Measurements from ENCODE around the gene RIOX2.

RIOX2 gene

DNA sequence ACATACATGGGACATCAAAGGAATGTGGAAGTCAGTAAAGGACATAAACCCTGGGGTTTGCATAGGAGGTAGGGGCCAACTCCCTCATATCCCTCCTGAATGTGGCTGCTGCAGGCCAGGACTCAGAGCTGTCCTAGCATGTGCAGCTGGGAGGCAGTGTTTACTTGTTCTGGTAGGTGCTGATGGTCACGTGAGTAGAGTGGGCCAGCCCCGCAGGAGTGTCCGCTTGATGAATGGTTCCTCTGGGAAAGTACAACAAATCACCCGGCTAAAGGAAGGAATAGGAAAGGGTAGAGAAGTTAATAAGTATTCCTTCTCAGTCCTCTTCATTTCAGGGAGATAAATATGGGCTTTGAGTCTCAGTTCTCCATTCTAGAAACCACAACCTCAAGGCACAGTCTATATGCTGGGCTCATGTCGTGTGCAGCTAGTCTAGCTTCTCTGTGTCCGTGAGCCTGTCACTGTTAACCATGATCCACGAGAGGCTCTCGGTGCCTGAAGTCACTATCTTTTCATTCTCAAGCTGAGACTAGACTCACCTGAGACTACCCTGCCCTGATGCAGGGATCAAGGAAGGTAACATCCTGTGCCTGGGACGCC is 17.9 kb downstream of the RIOX2 start:
- no peak for DNase-seq (ENCODE audit: low read depth in 2 of 2)

GRCh38 chr3:97952872-97953271 is 19.4 kb downstream of the RIOX2 start:
- no peak for DNase-seq (ENCODE audit: low read depth in 2 of 2)

DNA sequence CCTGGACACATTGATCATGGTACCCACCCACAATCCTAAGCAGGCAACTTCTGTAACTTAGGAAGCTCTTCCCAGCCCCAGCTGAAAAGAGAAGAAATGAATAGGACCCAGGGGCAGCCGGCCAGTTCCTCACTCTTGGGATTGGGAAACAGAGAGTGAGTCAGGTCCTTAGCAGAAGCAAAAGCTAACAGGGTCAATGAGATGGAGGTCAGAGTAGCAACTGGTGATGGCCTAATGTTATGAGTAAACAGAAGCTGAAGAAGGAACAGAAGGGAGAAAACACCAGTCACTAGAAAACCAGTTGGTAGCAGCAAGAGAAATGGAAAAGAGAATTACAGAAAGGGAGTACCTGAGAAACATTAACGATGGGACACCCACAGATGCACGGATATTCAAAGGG is 20.0 kb downstream of the RIOX2 start:
- DNase-seq (ENCODE audit: low read depth in 2 of 2) = no peak

DNA sequence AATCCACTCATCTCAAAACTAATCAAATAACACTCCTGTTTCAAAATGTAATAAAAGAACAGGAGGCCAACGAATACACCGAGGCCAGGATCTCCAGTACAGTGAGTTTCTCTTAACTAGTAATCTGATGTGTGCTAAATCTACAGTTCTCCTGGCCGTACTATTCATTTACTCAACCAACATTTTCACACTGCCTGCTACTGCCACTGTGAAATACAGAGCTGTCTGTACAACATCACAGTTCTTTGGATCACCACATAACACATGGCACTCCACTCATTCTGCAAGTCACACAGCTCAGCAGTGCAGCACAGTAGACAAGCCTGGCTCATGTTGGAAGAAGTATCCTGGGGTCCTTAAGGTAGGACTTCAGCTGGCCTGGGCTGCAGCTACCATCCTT is 21.9 kb downstream of the RIOX2 start:
- no peak for DNase-seq (ENCODE audit: low read depth in 2 of 2)

DNA sequence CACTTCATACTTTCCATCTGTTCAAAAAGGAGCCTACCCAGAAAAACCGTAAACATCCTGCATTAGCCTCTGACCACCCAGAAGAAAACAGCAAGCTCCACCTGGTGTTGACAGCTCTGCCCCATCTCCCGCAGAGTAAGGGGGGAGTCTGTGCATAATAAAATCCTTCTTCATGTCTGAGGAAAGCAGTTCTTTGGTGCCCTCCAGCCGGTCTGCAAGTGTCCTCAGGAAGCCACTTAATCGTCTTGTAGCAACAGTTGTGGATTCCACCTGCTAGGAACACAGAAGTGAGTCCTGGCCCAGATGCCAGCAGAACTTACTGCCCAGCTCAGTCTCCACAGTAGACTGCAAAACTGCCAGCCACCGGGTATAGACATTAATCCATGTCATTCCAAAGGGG is 22.5 kb downstream of the RIOX2 start:
- DNase-seq (ENCODE audit: low read depth in 2 of 2) = no peak

GRCh38 chr3:97949110-97949485 is 23.1 kb downstream of the RIOX2 start:
- DNase-seq (ENCODE audit: low read depth in 2 of 2) = no peak

GRCh38 chr3:97948351-97949109 is 23.7 kb downstream of the RIOX2 start:
- DNase-seq (ENCODE audit: low read depth in 2 of 2) = no peak

DNA sequence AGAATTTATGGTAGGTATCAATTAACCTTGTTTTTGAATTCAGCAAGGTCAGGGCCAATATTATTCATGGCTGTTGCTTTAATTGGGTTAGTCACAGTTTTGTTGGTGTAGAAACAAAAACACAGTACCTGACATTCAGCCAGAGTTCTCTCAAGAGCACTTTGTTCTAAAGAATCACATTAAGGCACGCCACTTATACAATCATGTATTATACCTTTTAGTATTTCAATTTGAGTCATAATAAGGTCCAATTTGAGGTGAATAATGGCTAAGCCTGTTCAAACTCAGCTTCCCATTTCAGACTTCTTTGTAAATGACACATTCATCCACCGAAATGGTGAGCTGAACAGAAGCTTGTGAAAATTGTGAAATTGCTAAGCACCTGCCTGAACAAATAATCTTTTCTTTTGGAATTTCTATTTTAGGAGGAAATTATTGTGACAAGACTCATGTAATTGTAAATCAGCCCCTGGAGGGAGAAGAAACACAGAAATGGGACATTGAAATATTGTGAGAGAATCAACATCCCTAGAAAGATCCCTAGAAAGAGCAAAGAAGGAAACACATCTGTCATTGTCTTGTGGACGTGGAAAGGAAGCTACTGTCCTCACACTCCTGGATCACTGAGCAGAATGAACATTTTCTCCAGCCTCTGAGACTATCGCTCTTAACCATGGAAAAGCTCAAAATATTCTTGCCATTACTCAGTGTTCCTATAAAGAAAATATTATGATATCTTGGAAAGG is 29.3 kb downstream of the RIOX2 start:
- no peak for DNase-seq (ENCODE audit: low read depth in 2 of 2)

DNA sequence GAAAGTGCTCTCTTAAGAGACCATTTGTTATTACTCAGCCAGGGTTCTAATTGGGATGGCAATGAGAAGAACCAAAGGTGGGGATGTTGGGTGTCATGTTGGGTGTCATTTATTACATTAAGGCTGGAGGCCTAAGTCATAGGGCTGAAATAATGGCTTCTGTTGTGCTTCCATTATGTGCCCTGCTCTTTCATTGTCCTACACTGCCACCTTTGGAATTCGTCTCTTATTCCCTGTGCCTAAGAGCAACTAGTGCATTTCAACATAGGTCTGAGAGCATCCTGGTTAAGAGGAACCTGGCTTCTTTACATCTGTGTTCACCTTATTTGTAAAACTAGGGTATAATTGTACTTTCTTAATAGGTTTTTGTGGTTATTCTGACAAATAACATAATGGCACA is 32.2 kb downstream of the RIOX2 start:
- no peak for DNase-seq (ENCODE audit: low read depth in 2 of 2)

DNA sequence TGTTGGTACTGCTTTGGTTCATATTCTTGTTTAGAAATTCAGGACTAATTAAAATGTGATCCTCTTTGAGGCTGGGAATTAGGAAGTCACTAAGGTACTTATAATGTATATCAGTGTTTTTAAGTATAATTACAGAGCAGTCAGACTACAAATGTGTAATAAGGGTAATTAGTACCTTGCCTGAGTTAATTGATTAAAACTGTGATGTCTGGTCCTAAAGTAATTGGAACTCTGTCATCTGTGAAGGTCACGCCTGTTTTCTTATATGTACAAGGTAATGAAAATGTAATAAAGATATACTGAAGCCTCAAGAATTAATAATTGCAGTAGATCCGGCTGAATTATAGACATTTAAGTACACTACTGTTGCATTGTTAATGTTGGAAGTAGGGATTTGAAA is 32.8 kb downstream of the RIOX2 start:
- no peak for DNase-seq (ENCODE audit: low read depth in 2 of 2)

DNA sequence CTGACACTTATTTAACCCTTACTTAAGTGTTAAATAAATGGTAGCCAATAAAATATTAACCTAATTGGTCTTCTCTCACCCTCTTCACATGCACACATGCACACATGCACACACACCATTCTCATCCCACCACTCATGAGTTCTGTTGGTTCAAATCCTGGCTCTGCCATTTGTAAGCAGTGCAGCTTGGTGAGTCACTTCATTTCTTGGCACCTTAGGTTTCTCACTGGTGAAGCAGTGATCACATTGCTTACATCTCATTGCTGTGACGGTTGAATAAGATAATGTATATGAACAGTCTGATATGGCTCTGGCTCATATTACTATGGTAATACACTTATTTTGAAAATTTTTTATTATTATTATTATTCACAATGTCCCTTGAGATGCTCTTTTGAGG is 33.8 kb downstream of the RIOX2 start:
- DNase-seq (ENCODE audit: low read depth in 2 of 2) = no peak

DNA sequence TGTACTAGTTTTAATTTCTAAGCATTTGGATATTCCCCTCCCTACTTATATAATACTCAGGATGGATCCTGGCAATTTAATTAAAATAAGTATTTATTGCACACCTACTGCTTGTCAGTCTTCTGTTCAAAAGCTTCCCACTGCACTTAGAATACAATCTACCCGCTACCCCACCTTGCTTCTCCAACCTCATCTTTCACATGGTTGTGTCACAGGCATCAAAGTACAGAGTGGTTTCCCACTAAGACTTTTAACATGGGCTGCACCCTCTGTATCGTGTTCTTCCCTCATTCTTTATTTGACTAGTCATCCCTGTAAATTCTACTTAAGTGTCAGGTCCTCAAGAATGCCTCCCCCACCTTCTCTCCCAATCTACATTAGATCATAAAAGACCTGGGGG is 35.0 kb downstream of the RIOX2 start:
- no peak for DNase-seq (ENCODE audit: low read depth in 2 of 2)

DNA sequence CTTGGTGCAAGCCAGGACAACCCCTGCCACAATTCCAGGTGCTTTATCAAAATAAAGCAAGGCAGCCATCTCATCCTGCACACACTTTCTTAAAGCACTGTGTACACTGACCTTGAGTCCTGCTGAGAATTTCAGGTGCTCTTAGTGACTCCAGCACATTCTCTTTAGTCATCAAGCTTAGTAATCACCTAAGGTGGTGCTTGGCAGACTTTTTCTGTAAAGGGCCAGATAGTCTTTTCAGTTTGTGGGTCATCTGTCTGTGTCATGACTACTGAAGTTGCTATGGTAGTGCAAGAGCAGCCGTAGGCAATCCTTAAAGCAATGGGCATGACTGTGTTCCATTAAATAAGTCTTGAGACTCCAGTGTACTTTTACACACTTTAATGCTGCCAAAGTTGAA is 36.4 kb downstream of the RIOX2 start:
- no peak for DNase-seq (ENCODE audit: low read depth in 2 of 2)

GRCh38 chr3:97934980-97935695 is 37.1 kb downstream of the RIOX2 start:
- DNase-seq (ENCODE audit: low read depth in 2 of 2) = no peak

GRCh38 chr3:97932387-97932801 is 39.8 kb downstream of the RIOX2 start:
- no peak for DNase-seq (ENCODE audit: low read depth in 2 of 2)

DNA sequence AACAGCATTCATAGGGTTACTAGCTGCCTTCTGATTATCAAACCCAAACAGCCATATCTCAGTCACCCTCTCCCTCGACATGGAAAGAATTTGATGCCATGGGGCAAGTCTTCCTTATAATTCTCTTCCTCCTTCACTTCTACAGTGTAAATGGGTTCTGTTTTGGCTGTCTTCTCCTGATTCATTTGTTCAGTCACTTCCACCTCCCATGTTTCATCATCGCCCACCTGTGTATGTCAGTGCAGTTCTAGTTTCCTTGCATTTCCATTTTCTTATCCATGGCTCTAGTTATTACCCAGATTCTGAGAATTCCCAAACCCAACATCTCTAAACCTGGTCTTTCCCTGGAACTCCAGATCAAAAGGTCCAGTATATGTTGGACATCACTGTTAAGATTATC is 41.0 kb downstream of the RIOX2 start:
- no peak for DNase-seq (ENCODE audit: low read depth in 2 of 2)

DNA sequence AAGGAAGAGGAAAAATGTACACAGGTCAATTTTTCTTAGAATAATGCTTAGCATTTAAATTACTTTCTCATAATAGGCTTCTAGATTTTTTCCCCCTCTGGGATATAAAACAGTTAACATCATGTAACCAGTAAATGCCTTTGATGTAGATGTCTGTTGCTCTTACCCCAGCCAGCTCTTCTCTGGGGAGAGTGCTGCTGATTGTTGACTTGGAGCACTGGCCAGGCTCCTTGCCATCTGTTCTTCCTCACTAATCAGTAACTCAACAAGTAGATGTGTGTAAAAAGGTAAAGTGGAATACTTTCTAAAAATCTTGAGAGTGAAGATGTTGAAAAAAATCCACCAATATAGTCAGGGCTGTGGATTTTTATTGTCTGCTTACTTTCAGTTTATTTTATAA is 42.2 kb downstream of the RIOX2 start:
- no peak for DNase-seq (ENCODE audit: low read depth in 2 of 2)

DNA sequence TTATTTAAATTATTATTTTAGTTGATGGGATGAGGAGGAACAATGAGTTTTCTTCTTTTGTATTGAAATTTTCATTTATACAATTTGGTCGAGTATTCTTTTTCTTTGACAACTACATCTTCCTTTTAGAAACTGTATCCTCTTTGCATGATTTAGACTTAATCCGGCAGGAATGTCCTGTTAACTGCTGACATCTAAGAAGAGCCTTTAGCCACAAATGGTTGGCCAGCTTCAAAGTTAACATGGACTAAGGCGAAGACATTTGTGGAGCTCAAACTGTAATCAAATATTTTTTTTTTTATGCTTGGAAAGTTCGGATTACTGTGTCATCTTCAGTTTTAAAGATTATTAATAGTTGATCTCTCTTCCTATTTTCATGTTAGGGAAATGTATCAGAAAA is 43.2 kb downstream of the RIOX2 start:
- DNase-seq (ENCODE audit: low read depth in 2 of 2) = no peak

GRCh38 chr3:97927704-97928103 is 44.5 kb downstream of the RIOX2 start:
- no peak for DNase-seq (ENCODE audit: low read depth in 2 of 2)

- no peak for DNase-seq (ENCODE audit: low read depth in 2 of 2)
Observed at GRCh38 chr3:97917813-97918536, 54.3 kb downstream of the RIOX2 start.

- DNase-seq (ENCODE audit: low read depth in 2 of 2) = no peak
Observed at GRCh38 chr3:97916576-97916975, 55.7 kb downstream of the RIOX2 start.

DNA sequence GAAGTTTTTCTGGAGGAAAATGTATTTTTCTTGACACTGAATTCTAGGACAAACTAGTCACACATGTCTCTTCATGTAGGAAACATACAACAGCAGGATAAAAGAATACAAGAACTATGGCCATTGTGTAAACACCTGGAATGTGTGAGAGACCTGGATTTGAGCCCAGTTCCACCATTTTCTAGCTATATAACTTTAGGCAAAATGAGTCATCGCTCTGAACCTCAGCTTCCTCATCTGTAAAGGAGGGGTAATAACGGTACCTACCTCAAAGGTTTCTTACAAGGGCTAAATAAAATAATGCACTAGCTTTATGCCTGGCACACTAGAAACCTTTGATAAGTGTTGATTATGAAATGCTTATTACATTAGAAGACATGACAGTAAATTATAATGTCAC is 57.8 kb downstream of the RIOX2 start:
- DNase-seq (ENCODE audit: low read depth in 2 of 2) = no peak

All from stimulated activated CD4-positive, alpha-beta T cell treated with anti-CD3 and anti-CD28 coated beads, Interleukin-1b, Interleukin-23, amount 100 ng/mL, for 4 hours (primary cell).